GM12874 (cell line): Measurements from ENCODE around the gene USE1.

Source experiments
- TF ChIP-seq, protein P1 (sequence below): IDR thresholded peaks from 2 replicates; pipeline ENCODE4 v1.5.1; 2011; ENCODE audit warnings: low read depth, mild to moderate bottlenecking, control low read depth, low read length, moderate library complexity; ENCODE audit not compliant: insufficient read depth

Gene USE1

GRCh38 chr19:17245535-17245984 lies 30.4 kb downstream of the USE1 start, which contains the start of gene NR2F6:
Gene NR2F6 (minus strand): TSS chr19:17245919. CDS start chr19:17245220, 699 bp downstream.
- TF ChIP-seq, protein P1, sequence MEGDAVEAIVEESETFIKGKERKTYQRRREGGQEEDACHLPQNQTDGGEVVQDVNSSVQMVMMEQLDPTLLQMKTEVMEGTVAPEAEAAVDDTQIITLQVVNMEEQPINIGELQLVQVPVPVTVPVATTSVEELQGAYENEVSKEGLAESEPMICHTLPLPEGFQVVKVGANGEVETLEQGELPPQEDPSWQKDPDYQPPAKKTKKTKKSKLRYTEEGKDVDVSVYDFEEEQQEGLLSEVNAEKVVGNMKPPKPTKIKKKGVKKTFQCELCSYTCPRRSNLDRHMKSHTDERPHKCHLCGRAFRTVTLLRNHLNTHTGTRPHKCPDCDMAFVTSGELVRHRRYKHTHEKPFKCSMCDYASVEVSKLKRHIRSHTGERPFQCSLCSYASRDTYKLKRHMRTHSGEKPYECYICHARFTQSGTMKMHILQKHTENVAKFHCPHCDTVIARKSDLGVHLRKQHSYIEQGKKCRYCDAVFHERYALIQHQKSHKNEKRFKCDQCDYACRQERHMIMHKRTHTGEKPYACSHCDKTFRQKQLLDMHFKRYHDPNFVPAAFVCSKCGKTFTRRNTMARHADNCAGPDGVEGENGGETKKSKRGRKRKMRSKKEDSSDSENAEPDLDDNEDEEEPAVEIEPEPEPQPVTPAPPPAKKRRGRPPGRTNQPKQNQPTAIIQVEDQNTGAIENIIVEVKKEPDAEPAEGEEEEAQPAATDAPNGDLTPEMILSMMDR: no peak

- TF ChIP-seq, protein P1: no peak
Observed at GRCh38 chr19:17246681-17247425, 31.7 kb downstream of the USE1 start.

DNA sequence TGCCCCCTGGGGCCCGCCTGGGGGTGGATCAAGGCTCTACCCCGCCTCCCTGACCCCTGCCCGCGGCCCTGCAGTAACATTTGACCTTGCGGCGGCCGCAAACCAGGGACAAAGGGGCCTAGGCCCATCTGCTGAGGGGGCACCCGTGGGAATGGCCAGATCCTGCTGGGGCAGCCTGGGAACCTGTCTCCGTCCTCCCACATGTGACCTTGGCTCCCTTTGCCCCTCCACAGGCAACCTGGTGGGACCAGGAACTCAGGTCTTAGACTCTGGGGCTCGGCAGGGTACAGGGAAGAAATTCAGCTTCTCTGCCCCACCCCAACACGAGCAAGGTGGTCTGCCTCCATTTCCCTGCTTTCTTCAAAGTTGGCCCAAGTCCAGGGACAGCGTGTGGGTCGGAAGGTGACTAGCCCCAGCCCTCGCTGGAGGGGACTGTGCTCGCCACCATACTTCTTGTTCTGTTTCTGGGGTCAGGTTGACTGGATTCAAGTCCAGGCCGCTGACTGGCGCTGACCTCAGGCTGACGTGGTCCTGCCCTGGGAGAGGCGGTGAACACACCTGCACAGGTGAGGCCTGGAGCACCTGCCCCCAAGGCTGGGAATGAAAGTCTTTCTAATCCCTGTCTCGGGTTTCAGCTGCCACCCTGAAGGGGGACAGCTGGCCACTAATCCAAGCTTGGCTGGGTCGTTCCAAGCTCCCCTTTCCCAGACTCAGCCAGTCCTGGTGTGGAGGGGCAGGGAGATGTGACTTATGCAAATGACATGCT lies 33.0 kb downstream of the USE1 start:
- TF ChIP-seq, protein P1: no peak

DNA sequence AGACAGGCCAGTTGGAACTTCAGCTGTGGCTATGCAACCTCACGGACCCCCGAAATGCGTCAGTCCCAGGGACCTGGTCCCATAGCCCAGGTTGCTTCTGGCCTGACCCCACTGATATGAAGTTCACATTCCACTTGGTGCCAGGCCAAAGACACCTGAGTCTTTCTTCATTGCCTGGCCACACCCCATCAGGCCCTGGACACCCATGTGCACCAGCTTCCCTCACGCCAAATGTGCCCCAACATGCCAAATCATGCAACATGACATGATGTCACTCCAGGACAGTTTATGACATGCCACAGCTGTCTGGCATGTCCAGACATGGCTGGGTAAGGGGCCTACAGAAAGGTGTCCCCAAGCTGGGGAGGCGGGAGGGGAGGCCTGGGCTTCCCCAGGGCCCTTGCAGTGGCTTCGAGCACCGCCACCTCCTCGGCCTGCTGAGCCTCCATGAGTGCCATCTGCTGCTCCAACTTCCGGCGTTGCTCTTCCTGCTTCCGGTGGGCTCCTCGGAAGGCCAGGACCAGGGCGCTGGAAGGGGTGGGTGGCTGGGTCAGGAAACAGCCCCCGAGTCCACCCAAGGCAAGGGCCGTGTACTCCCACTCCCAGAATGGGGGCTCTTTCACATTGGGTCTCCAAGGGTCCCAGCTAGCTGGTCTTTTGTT lies 34.9 kb downstream of the USE1 start:
- TF ChIP-seq, protein P1: no peak

- TF ChIP-seq, protein P1: no peak
Observed at GRCh38 chr19:17254636-17255035, 39.5 kb downstream of the USE1 start.

DNA sequence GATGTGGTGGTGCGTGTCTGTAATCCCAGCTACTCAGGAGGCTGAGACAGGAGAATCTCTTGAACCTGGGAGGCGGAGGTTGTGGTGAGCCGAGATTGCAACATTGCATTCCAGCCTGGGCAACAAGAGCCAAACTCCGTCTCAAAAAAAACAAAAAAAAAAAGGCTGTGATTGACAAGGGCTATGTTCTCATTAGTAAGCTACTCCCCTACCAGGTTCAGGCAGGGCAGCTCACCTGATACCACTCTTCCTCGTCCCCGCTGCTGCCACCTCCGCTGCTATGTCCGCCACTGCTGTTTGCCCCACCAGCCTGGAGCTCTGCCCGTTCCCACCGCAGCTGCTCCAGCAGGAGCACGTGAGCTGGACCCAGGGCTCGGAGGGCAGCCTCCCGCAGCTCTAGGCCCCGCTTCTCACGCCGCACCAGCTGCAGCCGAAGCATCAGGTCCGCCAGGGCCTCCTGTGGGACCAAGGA lies 40.0 kb downstream of the USE1 start:
- TF ChIP-seq, protein P1: no peak

DNA sequence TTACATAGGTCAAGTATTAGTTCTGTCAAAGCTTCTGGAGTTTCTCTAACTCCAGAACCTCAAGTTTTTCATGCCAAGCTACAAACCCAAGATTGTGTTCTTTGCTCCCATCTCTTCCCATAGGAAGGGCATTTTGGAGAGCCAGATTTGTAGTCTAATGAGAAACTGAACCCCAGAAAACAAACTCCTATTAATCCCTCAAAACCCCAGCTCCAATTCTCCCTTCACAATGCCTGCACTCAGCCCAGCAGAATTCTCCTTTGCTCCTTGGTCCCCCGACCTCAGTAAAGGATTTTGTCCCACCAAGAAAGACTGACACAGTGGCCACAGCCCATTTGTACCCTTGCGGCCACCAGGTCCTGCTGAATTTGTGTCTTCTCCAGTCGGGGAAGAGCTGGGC lies 41.0 kb downstream of the USE1 start:
- TF ChIP-seq, protein P1: no peak
